HG03135 (cell line): ENCODE results near the gene NAA10.

Experiments used
- ATAC-seq: cut with Tn5 transposase; IDR thresholded peaks from one replicate; pipeline ENCODE4 v1.9.1; 2021; ENCODE audit warnings: mild to moderate bottlenecking, moderate library complexity; ENCODE audit not compliant: unreplicated experiment

NAA10 gene

GRCh38 chrX:153967536-153968224 is 32.8 kb upstream of the NAA10 start:
- ATAC-seq = no peak

GRCh38 chrX:153966841-153967535 is 32.2 kb upstream of the NAA10 start:
- ATAC-seq = no peak

- no peak for ATAC-seq
Measured at GRCh38 chrX:153966283-153966688, 31.4 kb upstream of the NAA10 start.

- ATAC-seq = no peak
Measured at GRCh38 chrX:153965406-153965805, 30.6 kb upstream of the NAA10 start.

- ATAC-seq = no peak
Measured at GRCh38 chrX:153964105-153964504, 29.3 kb upstream of the NAA10 start.

- ATAC-seq = no peak
Measured at GRCh38 chrX:153963546-153963945, 28.7 kb upstream of the NAA10 start.

GRCh38 chrX:153961292-153961691 is 26.5 kb upstream of the NAA10 start:
- ATAC-seq = no peak

GRCh38 chrX:153960786-153961185 is 25.9 kb upstream of the NAA10 start:
- no peak for ATAC-seq

GRCh38 chrX:153960077-153960476 is 25.2 kb upstream of the NAA10 start:
- ATAC-seq = no peak

GRCh38 chrX:153959649-153960048 is 24.8 kb upstream of the NAA10 start:
- ATAC-seq = no peak

GRCh38 chrX:153958605-153959004 is 23.8 kb upstream of the NAA10 start:
- no peak for ATAC-seq

GRCh38 chrX:153957224-153957623 is 22.4 kb upstream of the NAA10 start:
- ATAC-seq = no peak

- ATAC-seq = no peak
Measured at GRCh38 chrX:153956044-153956907, 21.4 kb upstream of the NAA10 start.

GRCh38 chrX:153955228-153955732 is 20.4 kb upstream of the NAA10 start:
- no peak for ATAC-seq

- no peak for ATAC-seq
Measured at GRCh38 chrX:153954558-153955227, 19.9 kb upstream of the NAA10 start.

- no peak for ATAC-seq
Measured at GRCh38 chrX:153953892-153954557, 19.2 kb upstream of the NAA10 start.

GRCh38 chrX:153953342-153953830 is 18.5 kb upstream of the NAA10 start:
- peak; percentile 60 for ATAC-seq

GRCh38 chrX:153952373-153953026 is 17.7 kb upstream of the NAA10 start:
- no peak for ATAC-seq

- ATAC-seq = no peak
Measured at GRCh38 chrX:153951683-153952372, 17.0 kb upstream of the NAA10 start.
